Measurements from ENCODE around the gene SORCS2. TPM values are rescaled to one million over a fixed set of nuclear protein-coding genes. Genes with fewer than 3 reads are reported as not detected.

Gene SORCS2
- total RNA-seq, 1 donor from 2014 or later = 5.2 TPM

DNA sequence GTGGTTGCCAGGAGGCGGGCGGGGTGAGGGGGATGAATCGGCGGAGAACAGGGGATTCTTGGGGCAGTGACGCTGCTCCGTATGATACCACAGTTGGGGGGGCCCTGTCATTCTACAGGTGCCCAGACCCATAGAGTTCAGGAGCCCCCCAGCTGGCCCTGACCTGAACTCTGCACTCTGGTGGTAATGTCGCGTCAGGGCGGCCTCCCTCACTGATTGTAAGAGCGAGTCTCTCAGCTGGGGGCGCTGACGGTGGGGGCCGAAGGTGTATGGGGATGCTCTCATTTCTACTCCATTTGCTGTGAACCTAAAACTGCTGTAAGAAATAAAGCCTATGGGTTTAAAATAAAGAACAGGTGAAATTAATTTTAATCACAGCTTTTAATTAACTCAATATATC, 334.2 kb downstream of the SORCS2 start:
- peaks cover 13% of the 10 kb centered on the region for H3F3A ChIP-seq (ENCODE audit: low read depth)
- peaks cover 42% of the 10 kb centered on the region for H3K4me1 Mint-ChIP-seq
- peak overlapping the region; percentile 65 for H3K27ac Mint-ChIP-seq
- no peaks in the 10 kb centered on the region for H3K9me3 Mint-ChIP-seq
- H3K4me3 Mint-ChIP-seq = no peak overlapping the region
- no peaks in the 10 kb centered on the region for H3K9me3 ChIP-seq (ENCODE audit: low read depth)
- no peaks in the 10 kb centered on the region for H3K36me3 ChIP-seq
- peaks cover 12% of the 10 kb centered on the region for H3K27me3 Mint-ChIP-seq (ENCODE audit: insufficient read depth, low read depth)
- H3K27me3 ChIP-seq = no peaks in the 10 kb centered on the region
- TF ChIP-seq, protein P1, sequence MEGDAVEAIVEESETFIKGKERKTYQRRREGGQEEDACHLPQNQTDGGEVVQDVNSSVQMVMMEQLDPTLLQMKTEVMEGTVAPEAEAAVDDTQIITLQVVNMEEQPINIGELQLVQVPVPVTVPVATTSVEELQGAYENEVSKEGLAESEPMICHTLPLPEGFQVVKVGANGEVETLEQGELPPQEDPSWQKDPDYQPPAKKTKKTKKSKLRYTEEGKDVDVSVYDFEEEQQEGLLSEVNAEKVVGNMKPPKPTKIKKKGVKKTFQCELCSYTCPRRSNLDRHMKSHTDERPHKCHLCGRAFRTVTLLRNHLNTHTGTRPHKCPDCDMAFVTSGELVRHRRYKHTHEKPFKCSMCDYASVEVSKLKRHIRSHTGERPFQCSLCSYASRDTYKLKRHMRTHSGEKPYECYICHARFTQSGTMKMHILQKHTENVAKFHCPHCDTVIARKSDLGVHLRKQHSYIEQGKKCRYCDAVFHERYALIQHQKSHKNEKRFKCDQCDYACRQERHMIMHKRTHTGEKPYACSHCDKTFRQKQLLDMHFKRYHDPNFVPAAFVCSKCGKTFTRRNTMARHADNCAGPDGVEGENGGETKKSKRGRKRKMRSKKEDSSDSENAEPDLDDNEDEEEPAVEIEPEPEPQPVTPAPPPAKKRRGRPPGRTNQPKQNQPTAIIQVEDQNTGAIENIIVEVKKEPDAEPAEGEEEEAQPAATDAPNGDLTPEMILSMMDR (IDR thresholded peaks at IDR 0.05) = peak; percentile 31
- no peak for TF ChIP-seq EZH2phosphoT487 (IDR thresholded peaks at IDR 0.05)
- H3K4me3 ChIP-seq = no peak overlapping the region
- no peak overlapping the region for H3K9ac ChIP-seq
- H3K36me3 Mint-ChIP-seq = no peaks in the 10 kb centered on the region
- no peak overlapping the region for H3K4me2 ChIP-seq
- DNase-seq (ENCODE audit: low spot score) = peak; percentile 32
- H3K79me2 ChIP-seq (ENCODE audit: low read depth) = no peaks in the 10 kb centered on the region
- peaks cover 10% of the 10 kb centered on the region for H4K20me1 ChIP-seq (ENCODE audit: low read depth)
- no peak overlapping the region for H2AFZ ChIP-seq (replicated peaks)
- no peak overlapping the region for H3K27ac ChIP-seq
- H3K4me1 ChIP-seq = peaks cover 38% of the 10 kb centered on the region

DNA sequence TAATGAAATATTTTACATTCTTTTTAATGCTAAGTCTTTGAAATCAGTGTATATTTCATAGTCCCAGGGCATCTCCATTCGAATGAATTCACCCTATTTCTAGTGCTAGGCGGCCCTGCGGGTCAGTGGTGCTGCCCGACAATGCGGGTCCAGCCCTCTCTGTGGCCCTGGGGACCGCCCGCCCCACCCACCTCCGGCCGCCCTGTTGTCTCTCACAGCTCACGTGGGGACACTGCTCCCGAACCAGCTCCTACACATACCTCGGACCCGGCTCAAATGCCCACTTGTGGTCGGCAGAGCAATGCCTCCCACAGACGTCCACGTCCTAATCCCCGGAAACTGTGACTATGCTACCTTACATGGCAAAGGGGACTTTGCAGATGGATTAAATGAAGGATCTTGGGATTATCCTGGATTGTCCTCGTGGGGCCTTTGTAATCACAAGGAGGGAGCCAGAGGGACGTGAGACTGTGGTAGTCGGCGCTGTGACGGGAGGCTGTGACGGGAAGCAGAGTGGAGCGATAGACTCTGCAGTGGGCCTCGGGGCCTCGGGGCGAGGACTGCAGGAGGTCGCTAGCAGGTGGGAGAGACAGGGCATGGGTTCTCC, 334.7 kb downstream of the SORCS2 start:
- Mint-ChIP-seq H3K27ac (peak overlapping the region; percentile 32), H3K4me1 (peaks cover 48% of the 10 kb centered on the region), H3K4me3 (no peak overlapping the region)

DNA sequence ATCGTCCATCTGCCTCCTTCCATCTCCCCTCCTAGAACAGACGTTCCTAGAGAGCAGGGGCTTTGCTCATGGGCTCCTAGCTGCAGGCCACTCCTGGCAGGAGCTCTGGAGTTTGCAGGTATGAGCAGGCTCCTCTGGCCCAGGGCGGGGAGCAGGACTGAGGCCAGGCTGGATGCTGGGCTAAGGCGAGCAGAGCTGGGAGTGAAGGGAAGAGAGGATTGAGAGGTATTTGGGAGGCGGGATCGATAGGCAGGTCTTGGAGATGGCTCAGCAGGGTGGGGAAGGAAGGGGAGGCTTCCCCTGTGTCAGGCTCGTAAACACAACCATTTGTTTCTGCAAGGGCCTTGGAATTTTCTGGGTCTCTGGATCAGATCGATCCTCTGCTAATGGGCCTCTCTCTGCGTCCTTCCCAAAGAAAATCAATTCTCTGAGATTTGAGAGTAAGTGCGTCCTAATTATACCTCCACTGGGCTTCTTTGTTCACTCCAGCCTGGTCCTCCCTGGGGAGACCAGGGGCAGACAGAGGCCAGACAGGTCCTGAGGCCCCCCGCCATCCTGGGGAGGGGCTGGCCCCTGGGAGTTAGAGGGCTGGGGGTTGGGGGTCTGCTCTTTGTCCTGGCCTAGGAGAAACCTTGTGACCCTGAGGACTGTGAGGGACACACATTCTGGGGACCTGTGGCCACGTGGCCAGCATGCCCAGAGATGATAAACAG, 337.2 kb downstream of the SORCS2 start:
- H3K9me3 ChIP-seq (ENCODE audit: low read depth) = no peaks in the 10 kb centered on the region
- no peak overlapping the region for H3K4me3 ChIP-seq
- H3K4me2 ChIP-seq = peak overlapping the region; percentile 36
- H3K79me2 ChIP-seq (ENCODE audit: low read depth) = no peaks in the 10 kb centered on the region
- H3K27ac Mint-ChIP-seq = peak overlapping the region; percentile 62
- no peak overlapping the region for H3K27ac ChIP-seq
- H3F3A ChIP-seq (ENCODE audit: low read depth) = peaks cover 13% of the 10 kb centered on the region
- TF ChIP-seq EZH2 (IDR thresholded peaks at IDR 0.05) = no peak
- TF ChIP-seq, protein P1 (IDR thresholded peaks at IDR 0.05) = no peak
- TF ChIP-seq EZH2phosphoT487 (IDR thresholded peaks at IDR 0.05) = no peak
- no peaks in the 10 kb centered on the region for H3K27me3 ChIP-seq
- H3K27me3 Mint-ChIP-seq (ENCODE audit: insufficient read depth, low read depth) = peaks cover 20% of the 10 kb centered on the region
- peaks cover 43% of the 10 kb centered on the region for H3K4me1 ChIP-seq
- H3K4me3 Mint-ChIP-seq = peak overlapping the region; percentile 11
- H3K36me3 Mint-ChIP-seq = no peaks in the 10 kb centered on the region
- H3K9ac ChIP-seq = no peak overlapping the region
- DNase-seq (ENCODE audit: low spot score) = peak; percentile 50
- peaks cover 56% of the 10 kb centered on the region for H3K4me1 Mint-ChIP-seq
- H3K36me3 ChIP-seq = no peaks in the 10 kb centered on the region
- no peak overlapping the region for H2AFZ ChIP-seq (replicated peaks)
- H3K9me3 Mint-ChIP-seq = no peaks in the 10 kb centered on the region
- peaks cover 10% of the 10 kb centered on the region for H4K20me1 ChIP-seq (ENCODE audit: low read depth)

More for the DNA sequence above, 334.7 kb downstream of the SORCS2 start:
- peaks cover 12% of the 10 kb centered on the region for H3K27me3 Mint-ChIP-seq (ENCODE audit: insufficient read depth, low read depth)
- no peak overlapping the region for H3K9ac ChIP-seq
- DNase-seq (ENCODE audit: low spot score) = peak; percentile 46
- peak overlapping the region; percentile 17 for H3K4me2 ChIP-seq
- H2AFZ ChIP-seq (replicated peaks) = no peak overlapping the region
- no peaks in the 10 kb centered on the region for H3K9me3 Mint-ChIP-seq
- no peaks in the 10 kb centered on the region for H3K36me3 ChIP-seq
- H3K36me3 Mint-ChIP-seq = no peaks in the 10 kb centered on the region
- H3K9me3 ChIP-seq (ENCODE audit: low read depth) = no peaks in the 10 kb centered on the region
- no peak overlapping the region for H3K27ac ChIP-seq
- H3F3A ChIP-seq (ENCODE audit: low read depth) = peaks cover 13% of the 10 kb centered on the region
- peaks cover 43% of the 10 kb centered on the region for H3K4me1 ChIP-seq
- peaks cover 10% of the 10 kb centered on the region for H4K20me1 ChIP-seq (ENCODE audit: low read depth)
- TF ChIP-seq EZH2phosphoT487 (IDR thresholded peaks at IDR 0.05) = no peak
- TF ChIP-seq, protein P1 (IDR thresholded peaks at IDR 0.05) = no peak
- TF ChIP-seq EZH2 (IDR thresholded peaks at IDR 0.05) = no peak
- no peaks in the 10 kb centered on the region for H3K79me2 ChIP-seq (ENCODE audit: low read depth)
- no peaks in the 10 kb centered on the region for H3K27me3 ChIP-seq
- no peak overlapping the region for H3K4me3 ChIP-seq

Measured in neural progenitor cell (in vitro differentiated cells).